NCI-H2196 treated with DMSO at 0.1 percent for 48 hours (cell line): Measurements from ENCODE around the gene CFAP99.
A peak's percentile ranks its signal among the peaks of the same experiment; 100 is the strongest.
"Not testable (repeated sequence)": the region's sequence is repeated elsewhere in the genome, so short reads cannot be mapped to it uniquely, and the experiment has no call there.

ENCODE experiments used
- DNase-seq: peaks from one replicate; lab custom pipeline; 2025; ENCODE audit not compliant: unreplicated experiment; lab: John Stamatoyannopoulos, UW

The CFAP99 gene

GRCh38 chr4:2465032-2465431, 46.3 kb downstream of the CFAP99 start:
- DNase-seq = no peak

GRCh38 chr4:2465544-2465943, 46.8 kb downstream of the CFAP99 start:
- not testable (repeated sequence) for DNase-seq

- peak; percentile 93 for DNase-seq
Observed at GRCh38 chr4:2468456-2469191, 49.9 kb downstream of the CFAP99 start, which contains the start of gene RNF4. TSS of gene RNF4 (plus strand) at chr4:2469106. CDS start at chr4:2490494, 21,388 bp downstream.

GRCh38 chr4:2469192-2469984, 50.6 kb downstream of the CFAP99 start:
- DNase-seq = no peak

GRCh38 chr4:2470791-2471190, 52.0 kb downstream of the CFAP99 start:
- no peak for DNase-seq

GRCh38 chr4:2472187-2472586, 53.4 kb downstream of the CFAP99 start:
- no peak for DNase-seq

GRCh38 chr4:2478229-2478628, 59.5 kb downstream of the CFAP99 start:
- no peak for DNase-seq

GRCh38 chr4:2480649-2481048, 61.9 kb downstream of the CFAP99 start:
- DNase-seq = no peak

GRCh38 chr4:2482192-2482591, 63.4 kb downstream of the CFAP99 start:
- DNase-seq = no peak

GRCh38 chr4:2482693-2483092, 63.9 kb downstream of the CFAP99 start:
- no peak for DNase-seq

GRCh38 chr4:2483237-2483636, 64.5 kb downstream of the CFAP99 start:
- no peak for DNase-seq

GRCh38 chr4:2484185-2484584, 65.4 kb downstream of the CFAP99 start:
- no peak for DNase-seq

GRCh38 chr4:2484993-2485392, 66.2 kb downstream of the CFAP99 start:
- DNase-seq = no peak

GRCh38 chr4:2485956-2486355, 67.2 kb downstream of the CFAP99 start:
- DNase-seq = no peak

GRCh38 chr4:2486981-2487380, 68.2 kb downstream of the CFAP99 start:
- no peak for DNase-seq

GRCh38 chr4:2487632-2488031, 68.9 kb downstream of the CFAP99 start:
- no peak for DNase-seq

GRCh38 chr4:2489081-2489805, 70.5 kb downstream of the CFAP99 start:
- no peak for DNase-seq

GRCh38 chr4:2489841-2490552, 71.2 kb downstream of the CFAP99 start:
- no peak for DNase-seq

GRCh38 chr4:2492970-2493369, 74.2 kb downstream of the CFAP99 start:
- DNase-seq = no peak

GRCh38 chr4:2494992-2495391, 76.2 kb downstream of the CFAP99 start:
- DNase-seq = no peak

- DNase-seq = no peak
Observed at GRCh38 chr4:2497324-2497723, 78.6 kb downstream of the CFAP99 start.
